Fibroblast of lung (primary cell): ENCODE results near the gene TMPRSS3. TPM values are rescaled to one million over a fixed set of nuclear protein-coding genes. Genes with fewer than 3 reads are reported as not detected.

Experiments
- DNase-seq, 2 donors: peaks; one replicate each; pipeline versions ENCODE4 v3.0.0 to v3.0.0-alpha.2; 2010; ENCODE audit warnings: low read depth in 2 of 2
- H2AFZ ChIP-seq: 2 replicates; pipeline ENCODE4 v1.5.1; 2012; ENCODE audit warnings: low read length, control low read depth, inconsistent platforms
- H3K27ac ChIP-seq: 2 replicates; pipeline ENCODE4 v1.5.1; 2011; ENCODE audit warnings: low read length, control low read depth; ENCODE audit not compliant: insufficient read depth
- H3K27me3 ChIP-seq: 2 replicates; pipeline ENCODE4 v1.5.1; 2011; ENCODE audit warnings: mild to moderate bottlenecking, low read length; ENCODE audit not compliant: control insufficient read depth, insufficient read depth
- H3K36me3 ChIP-seq: 2 replicates; pipeline ENCODE4 v1.5.1; 2011; ENCODE audit warnings: low read length; ENCODE audit not compliant: control insufficient read depth, insufficient read depth
- H3K4me1 ChIP-seq: 2 replicates; pipeline ENCODE4 v1.5.1; 2011; ENCODE audit warnings: low read length; ENCODE audit not compliant: control insufficient read depth, insufficient read depth; ENCODE audit errors: extremely low read depth
- H3K4me2 ChIP-seq: 2 replicates; pipeline ENCODE4 v1.5.1; 2011; ENCODE audit warnings: low read length, control low read depth; ENCODE audit not compliant: insufficient read depth; ENCODE audit errors: extremely low read depth
- H3K4me3 ChIP-seq, 4 experiments: fragments of 200-600 bp in 1 of 4; sonication (generic) in 1 of 4; replicated peaks in 1 of 4; 2 replicates each; pipeline ENCODE4 v1.5.1; 2011 to 2016; ENCODE audit warnings: low read length in 4 of 4, low read depth in 3 of 4, mild to moderate bottlenecking in 3 of 4, control low read depth in 2 of 4, inconsistent platforms in 1 of 4, mixed read lengths in 1 of 4; ENCODE audit not compliant: insufficient read depth in 1 of 4; ENCODE audit errors: control extremely low read depth in 1 of 4
- H3K79me2 ChIP-seq: 2 replicates; pipeline ENCODE4 v1.5.1; 2012; ENCODE audit warnings: mild to moderate bottlenecking, low read length, inconsistent platforms; ENCODE audit not compliant: control insufficient read depth, insufficient read depth
- H3K9ac ChIP-seq: 2 replicates; pipeline ENCODE4 v1.5.1; 2011; ENCODE audit warnings: mild to moderate bottlenecking, low read length, control low read depth; ENCODE audit not compliant: insufficient read depth
- H3K9me3 ChIP-seq: 2 replicates; pipeline ENCODE4 v1.5.1; 2012; ENCODE audit warnings: low read depth, low read length; ENCODE audit not compliant: control insufficient read depth, insufficient read depth
- H4K20me1 ChIP-seq: 2 replicates; pipeline ENCODE4 v1.5.1; 2011; ENCODE audit warnings: low read length; ENCODE audit not compliant: control insufficient read depth, insufficient read depth; ENCODE audit errors: extremely low read depth
- CTCF ChIP-seq, 2 donors: IDR thresholded peaks in 1 of 2; conservative IDR thresholded peaks in 1 of 2; 1 replicate in 1 of 2; 2 replicates in 1 of 2; pipeline ENCODE4 v1.5.1; 2011 to 2012; ENCODE audit warnings: low read length in 2 of 2, control low read depth in 1 of 2, inconsistent platforms in 1 of 2, low read depth in 1 of 2, mild to moderate bottlenecking in 1 of 2
- EZH2 ChIP-seq: IDR thresholded peaks from 2 replicates; pipeline ENCODE4 v1.5.1; 2012; ENCODE audit warnings: low read length, control low read depth, mild to moderate bottlenecking; ENCODE audit errors: missing control alignments
- polyA plus RNA-seq, 2 donors: library from polyadenylated mRNA; depleted of rRNA in 1 of 2; stranded (reverse) in 1 of 2; unstranded in 1 of 2; fragments of >200 nt; gene quantifications; 2 replicates each; pipeline ENCODE4 v1.2.1, GENCODE V29; 2011 to 2012; ENCODE audit warnings: missing spikeins in 1 of 2
- total RNA-seq: library from RNA; depleted of rRNA; stranded (reverse); fragments of >200 nt; gene quantifications from 2 replicates; pipeline ENCODE4 v1.2.1, GENCODE V29; 2014

Gene TMPRSS3
- total and polyA plus RNA-seq, 2 donors (not counting 1 experiment from before 2014, with no cell fraction given) = not detected

- Histone ChIP-seq H3K4me1 (no peaks in the 10 kb centered on the region), H4K20me1 (no peaks in the 10 kb centered on the region), H3K9ac (no peak overlapping the region), H3K4me2 (no peak overlapping the region), H3K9me3 (no peaks in the 10 kb centered on the region), H3K27me3 (peaks cover 3% of the 10 kb centered on the region), H3K36me3 (no peaks in the 10 kb centered on the region), H2AFZ (no peak overlapping the region), H3K4me3 (no peak overlapping the region), H3K27ac (no peak overlapping the region), H3K79me2 (no peaks in the 10 kb centered on the region)
- DNase-seq = no peak
- TF ChIP-seq CTCF (conservative IDR thresholded peaks at IDR 0.05 in 1 of 2, IDR thresholded peaks at IDR 0.05 in 1 of 2; ENCODE audit: low read depth in 1 of 2, low read length in 2 of 2) (no peak), EZH2 (no peak)
Measured at GRCh38 chr21:42406866-42407265, 11.0 kb upstream of the TMPRSS3 start.

- H4K20me1 ChIP-seq = no peaks in the 10 kb centered on the region
- no peak overlapping the region for H2AFZ ChIP-seq
- H3K36me3 ChIP-seq = no peaks in the 10 kb centered on the region
- H3K4me2 ChIP-seq = no peak overlapping the region
- no peak overlapping the region for H3K9ac ChIP-seq
- no peaks in the 10 kb centered on the region for H3K9me3 ChIP-seq
- no peak for DNase-seq
- H3K4me3 ChIP-seq = no peak overlapping the region
- H3K4me1 ChIP-seq = no peaks in the 10 kb centered on the region
- no peak overlapping the region for H3K27ac ChIP-seq
- no peaks in the 10 kb centered on the region for H3K79me2 ChIP-seq
- peaks cover under 1% of the 10 kb centered on the region for H3K27me3 ChIP-seq
- TF ChIP-seq EZH2 = no peak
- TF ChIP-seq CTCF (conservative IDR thresholded peaks at IDR 0.05 in 1 of 2, IDR thresholded peaks at IDR 0.05 in 1 of 2; ENCODE audit: low read depth in 1 of 2, low read length in 2 of 2) = no peak
Measured at GRCh38 chr21:42406201-42406621, 10.4 kb upstream of the TMPRSS3 start.

GRCh38 chr21:42405064-42406013 lies 9.5 kb upstream of the TMPRSS3 start:
- no peaks in the 10 kb centered on the region for H3K27me3 ChIP-seq
- no peak overlapping the region for H3K4me3 ChIP-seq
- H3K4me2 ChIP-seq = no peak overlapping the region
- H2AFZ ChIP-seq = no peak overlapping the region
- no peaks in the 10 kb centered on the region for H3K9me3 ChIP-seq
- no peak overlapping the region for H3K27ac ChIP-seq
- DNase-seq = no peak
- H4K20me1 ChIP-seq = no peaks in the 10 kb centered on the region
- no peaks in the 10 kb centered on the region for H3K36me3 ChIP-seq
- TF ChIP-seq EZH2 (no peak), CTCF (conservative IDR thresholded peaks at IDR 0.05 in 1 of 2, IDR thresholded peaks at IDR 0.05 in 1 of 2; ENCODE audit: low read depth in 1 of 2, low read length in 2 of 2) (no peak)
- no peak overlapping the region for H3K9ac ChIP-seq
- H3K4me1 ChIP-seq = no peaks in the 10 kb centered on the region
- no peaks in the 10 kb centered on the region for H3K79me2 ChIP-seq
